HG03342 (cell line): ENCODE data around the gene HSPB3.
"Not testable (repeated sequence)": the region's sequence is repeated elsewhere in the genome, so short reads cannot be mapped to it uniquely, and the experiment has no call there.

Experiments
- ATAC-seq: cut with Tn5 transposase; IDR thresholded peaks from one replicate; pipeline ENCODE4 v1.9.1; 2021; ENCODE audit warnings: mild to moderate bottlenecking, moderate library complexity; ENCODE audit not compliant: unreplicated experiment

HSPB3 gene

GRCh38 chr5:54455413-54456157, at the start of gene HSPB3:
Gene HSPB3, plus strand, starts transcription at chr5:54455699. Its CDS starts 91 bp downstream, at chr5:54455790.
- ATAC-seq: no peak

DNA sequence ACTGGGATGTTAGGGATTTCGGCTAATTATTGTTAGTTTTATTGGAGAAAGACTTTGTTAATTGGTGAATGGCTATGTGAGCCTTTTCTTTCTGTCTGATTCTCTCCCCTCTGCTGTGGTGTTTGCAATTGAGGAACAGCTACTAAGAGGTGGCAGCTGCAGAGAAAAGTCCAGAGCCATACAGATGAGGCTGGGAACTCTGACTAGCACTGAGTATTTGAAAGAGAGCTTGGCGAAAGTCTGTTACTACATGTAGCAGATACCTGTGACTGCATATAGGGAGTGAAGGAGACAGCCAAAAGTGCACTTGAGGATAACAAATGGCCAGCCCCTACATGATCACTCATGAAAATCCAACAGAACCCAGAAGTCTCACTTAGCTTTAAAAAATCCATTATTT, 44.3 kb upstream of the HSPB3 start:
- ATAC-seq: no peak

GRCh38 chr5:54412913-54413312, 42.6 kb upstream of the HSPB3 start:
- no peak for ATAC-seq

GRCh38 chr5:54415147-54415546, 40.4 kb upstream of the HSPB3 start:
- ATAC-seq: no peak

DNA sequence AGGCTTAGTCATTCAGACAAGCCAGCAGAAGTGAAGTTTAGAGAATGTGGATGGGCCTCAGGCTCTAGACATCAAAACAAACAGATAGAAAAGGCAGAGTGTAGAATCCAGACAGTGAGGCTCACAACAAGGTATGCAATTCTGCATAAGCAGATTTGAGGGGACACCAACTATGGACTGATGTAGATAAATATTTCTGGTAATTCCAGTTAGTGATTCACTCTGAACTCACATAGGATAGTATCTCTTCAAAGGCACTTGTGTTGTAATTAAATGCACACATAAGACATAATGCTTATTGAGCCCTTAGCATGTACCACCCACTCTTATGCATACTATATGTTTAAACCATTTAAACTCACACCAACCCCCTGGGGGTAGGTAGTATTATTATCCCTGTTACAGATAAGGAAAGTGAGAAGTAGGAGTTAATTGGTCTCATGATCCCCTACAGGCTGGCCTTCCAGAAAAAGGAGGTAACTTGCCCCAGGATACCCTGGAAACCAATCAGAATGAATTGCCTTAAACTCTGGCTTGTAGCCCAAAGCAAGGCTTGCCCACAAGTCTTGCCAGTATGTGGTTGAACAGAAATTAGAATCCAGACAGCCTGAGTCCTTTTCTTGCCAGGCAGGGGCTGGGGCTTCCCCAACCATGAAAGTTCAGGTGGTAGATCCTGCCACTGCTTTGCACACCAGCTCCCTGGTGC, 39.5 kb upstream of the HSPB3 start:
- no peak for ATAC-seq

GRCh38 chr5:54419573-54420423, 35.7 kb upstream of the HSPB3 start:
- ATAC-seq: peak; percentile 73

GRCh38 chr5:54420511-54420910, 35.0 kb upstream of the HSPB3 start:
- ATAC-seq: not testable (repeated sequence)

DNA sequence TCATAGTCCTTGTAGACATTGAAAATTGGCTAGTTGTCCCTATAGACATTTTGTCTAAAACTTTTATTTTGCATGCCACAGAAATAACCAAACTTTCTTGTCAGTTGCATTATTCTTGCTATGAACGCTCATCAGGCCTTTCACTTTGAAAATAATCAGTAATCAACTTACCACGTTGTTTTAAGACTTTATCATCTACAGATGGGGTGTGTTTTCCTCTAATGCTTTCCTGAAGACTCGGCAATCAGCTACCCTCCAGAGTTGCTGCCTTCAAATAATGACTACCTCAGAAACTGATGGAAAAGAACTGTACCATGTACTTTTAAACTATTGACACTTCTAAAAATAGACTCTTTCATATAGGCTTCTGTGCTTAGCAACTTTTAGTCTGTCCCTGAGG, 33.5 kb upstream of the HSPB3 start:
- ATAC-seq: no peak

GRCh38 chr5:54425258-54425657, 30.2 kb upstream of the HSPB3 start:
- ATAC-seq: no peak

GRCh38 chr5:54426209-54426608, 29.3 kb upstream of the HSPB3 start:
- no peak for ATAC-seq

- ATAC-seq: not testable (repeated sequence)
These were observed 20.8 kb upstream of the HSPB3 start for GRCh38 chr5:54434650-54435049.

DNA sequence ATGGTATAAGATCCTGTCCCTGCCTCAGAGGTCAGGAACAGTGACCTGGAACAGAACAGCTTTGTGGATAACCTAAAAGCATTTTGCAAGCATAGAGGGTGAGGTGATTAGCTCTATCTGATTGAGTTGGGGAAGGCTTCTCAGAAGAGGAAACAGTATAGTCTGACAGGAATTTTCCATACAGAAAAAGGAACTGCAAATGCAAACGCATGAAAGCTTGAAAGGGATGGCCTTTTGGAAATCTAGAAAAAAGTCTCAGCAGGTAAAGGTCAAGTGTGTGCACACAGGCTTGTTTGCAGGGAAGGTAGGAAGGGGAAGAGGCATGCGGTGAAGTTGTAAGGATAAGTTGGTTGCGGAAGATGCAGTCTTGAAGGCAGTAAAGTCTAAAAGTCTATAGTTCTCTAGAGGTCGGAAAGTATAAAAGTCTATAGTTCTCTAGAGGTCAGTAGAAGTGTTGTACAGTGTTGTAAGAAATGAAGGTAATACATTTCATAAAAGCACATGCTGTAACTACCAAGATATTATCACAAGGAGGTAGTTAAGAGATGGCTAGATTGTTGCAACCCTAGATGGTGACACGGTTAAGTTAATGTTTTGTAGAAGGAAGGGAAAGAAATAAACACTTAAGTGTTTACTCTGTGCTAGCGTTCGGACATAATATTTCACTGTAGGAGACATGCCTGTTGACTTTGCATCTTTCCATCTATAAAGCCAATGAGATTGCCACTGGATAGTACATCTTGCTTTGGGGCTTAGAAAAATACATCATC, 16.7 kb upstream of the HSPB3 start:
- no peak for ATAC-seq

DNA sequence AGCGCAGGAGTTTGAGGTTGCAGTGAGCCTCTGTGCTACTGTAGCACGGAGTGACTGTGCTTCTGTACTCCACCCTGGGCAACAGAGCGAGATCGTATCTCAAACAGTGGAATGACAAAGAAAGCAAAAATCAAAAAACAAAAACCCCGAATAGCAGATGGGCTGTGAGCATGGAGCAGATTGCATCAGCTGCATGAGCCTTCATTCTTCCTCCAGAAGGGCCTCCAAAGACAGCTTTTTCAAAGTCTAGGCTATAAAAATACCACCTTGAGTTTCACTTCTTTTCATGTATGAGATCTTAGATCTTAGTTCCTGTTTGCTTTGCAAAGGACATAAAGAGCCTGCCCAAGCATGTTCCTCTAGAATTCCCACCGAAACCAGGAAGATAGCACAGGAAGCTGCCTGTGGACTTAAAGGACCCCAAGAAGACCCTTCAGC, 15.0 kb upstream of the HSPB3 start:
- ATAC-seq: peak; percentile 83

DNA sequence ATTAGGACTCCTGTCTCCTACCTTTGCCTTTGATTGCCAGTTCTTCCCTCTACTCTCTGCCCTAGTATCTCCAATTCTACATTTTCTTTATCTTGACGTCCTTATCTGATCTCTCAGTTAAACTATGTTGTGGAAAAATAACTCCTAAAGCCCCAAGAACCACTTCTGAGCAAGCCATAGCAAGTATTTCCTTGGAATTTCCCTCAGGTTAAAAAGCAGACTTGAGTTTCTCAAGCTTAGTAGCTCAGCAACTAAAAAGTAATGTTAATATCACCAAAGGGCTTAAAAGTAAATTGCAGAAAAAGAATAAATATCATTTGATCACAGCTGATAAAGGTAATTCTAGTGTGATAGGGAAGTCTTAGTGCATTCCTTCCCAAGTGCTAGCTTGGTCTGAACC, 13.2 kb upstream of the HSPB3 start:
- no peak for ATAC-seq

DNA sequence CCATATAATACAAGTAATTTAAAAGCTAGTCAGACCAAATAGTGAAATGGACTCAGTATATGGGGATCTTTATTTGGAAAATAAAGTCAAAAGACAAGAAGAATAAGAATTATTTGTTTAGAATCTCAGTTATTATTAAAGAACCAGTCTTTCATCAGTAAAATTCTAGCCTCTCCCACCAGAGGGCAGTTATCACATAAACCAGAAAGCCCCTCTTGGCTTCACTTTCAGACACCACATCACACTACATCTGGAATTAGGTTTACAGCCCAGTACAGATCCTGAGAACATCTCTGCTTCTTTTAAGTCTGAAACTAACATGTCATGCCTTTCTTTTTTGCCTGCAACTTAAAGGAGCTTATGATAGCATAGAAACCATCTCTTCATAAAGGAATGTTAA, 12.2 kb upstream of the HSPB3 start:
- ATAC-seq: no peak

DNA sequence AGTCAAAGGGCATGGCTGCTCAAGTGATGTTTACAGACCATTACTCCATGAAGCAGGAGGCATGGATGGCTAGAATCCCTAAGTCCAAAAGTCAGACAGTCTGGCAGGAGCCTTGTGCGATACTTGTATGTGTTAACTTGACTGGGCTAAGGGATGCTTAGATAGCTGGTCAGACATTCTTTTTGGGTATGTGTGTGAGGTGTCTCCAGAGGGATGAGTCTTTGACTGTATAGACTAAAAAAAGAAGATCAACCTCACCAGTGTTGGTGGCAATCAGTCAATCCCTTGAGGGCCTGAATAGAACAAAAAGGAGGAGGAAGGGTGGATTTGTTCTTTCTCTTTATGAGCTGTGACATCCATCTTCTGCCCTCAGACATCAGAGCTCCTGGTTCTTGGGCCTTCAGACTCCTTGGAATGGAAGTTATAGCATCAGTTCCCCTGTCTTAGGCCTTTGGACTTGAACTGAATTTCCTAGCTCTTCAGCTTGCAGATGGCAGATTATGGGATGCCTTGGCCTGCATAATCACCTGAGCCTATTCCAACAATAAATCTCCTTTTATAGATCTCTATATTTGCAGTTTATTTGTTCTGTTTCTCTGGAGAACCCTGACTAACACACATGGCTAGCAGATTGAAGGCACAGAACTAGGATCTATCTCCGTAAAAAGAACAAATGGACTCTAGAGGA, 9.7 kb upstream of the HSPB3 start:
- ATAC-seq: no peak

DNA sequence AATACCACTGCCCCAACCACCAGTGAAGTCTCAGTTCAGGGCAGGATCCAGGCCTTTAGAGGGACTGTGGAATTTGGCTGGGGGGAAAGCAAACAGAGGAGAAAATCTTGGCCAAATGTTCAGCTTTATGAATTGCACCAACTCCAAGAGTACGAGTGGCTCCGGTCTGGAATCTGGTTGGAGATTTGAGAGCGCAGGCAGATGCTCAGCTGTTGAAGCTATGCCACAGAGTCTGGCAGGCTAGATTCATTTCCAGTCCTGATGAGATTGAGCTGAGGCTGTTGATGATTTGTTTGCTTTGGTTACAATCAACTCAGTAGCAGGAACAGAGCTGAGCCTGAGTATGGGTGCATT, 9.1 kb upstream of the HSPB3 start:
- no peak for ATAC-seq

DNA sequence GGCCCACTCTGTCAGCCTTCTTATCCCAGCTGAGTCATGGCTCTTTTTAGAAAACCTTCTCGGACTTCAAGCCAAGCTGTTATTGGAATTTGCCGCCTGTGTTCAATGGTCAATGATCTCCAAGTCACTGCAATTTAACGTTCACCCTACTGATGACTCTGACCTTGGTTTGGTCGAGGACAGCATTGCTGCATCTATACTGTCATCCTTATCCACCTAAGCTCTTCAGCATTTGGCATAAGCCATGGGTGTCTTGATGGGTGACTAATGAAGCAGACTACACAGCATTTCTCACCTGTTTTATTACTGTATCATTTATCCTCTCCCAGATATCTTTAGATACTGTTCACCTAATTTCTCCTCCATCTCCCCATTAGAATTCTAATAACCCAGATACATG, 5.6 kb upstream of the HSPB3 start:
- no peak for ATAC-seq

DNA sequence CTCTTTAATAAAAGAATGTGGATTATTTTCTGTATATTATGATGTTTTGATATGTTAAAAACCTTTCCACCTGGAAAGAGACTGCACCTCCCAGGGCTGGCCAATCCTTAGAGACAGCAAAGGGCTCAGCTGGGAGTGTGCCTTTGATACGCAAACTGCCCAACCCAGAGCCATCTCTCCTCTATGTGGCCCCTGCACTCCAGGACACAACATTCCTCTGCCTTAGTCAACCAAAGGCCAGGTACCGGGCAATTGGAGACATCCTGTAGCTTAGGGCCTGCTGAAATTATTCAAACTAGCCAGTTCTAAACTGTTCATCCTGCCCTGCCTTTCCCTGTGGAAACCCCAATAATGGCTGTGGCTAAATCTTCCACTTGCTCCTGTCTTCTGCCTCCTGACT, 5.0 kb upstream of the HSPB3 start:
- ATAC-seq: no peak

- ATAC-seq: no peak
These were observed 2.5 kb upstream of the HSPB3 start for GRCh38 chr5:54453046-54453445.
